Neural progenitor cell (in vitro differentiated cells): ENCODE data around the gene NFKB1.

Experiments used
- CTCF ChIP-seq: fragments of 200-600 bp; sonication (generic); IDR thresholded peaks from 2 replicates; pipeline ENCODE4 v1.5.1; 2017; ENCODE audit warnings: antibody characterized with exemption, mild to moderate bottlenecking
- EZH2 ChIP-seq: fragments of 200-600 bp; sonication (generic); IDR thresholded peaks from 2 replicates; pipeline ENCODE4 v1.6.1; 2017; ENCODE audit warnings: antibody characterized with exemption, mild to moderate bottlenecking, moderate library complexity

GRCh38 chr4:102596532-102596931 is 95.4 kb downstream of the NFKB1 start:
- TF ChIP-seq EZH2 (no peak), CTCF (no peak)
